Measurements from ENCODE around the gene UNC13D.

UNC13D gene

DNA sequence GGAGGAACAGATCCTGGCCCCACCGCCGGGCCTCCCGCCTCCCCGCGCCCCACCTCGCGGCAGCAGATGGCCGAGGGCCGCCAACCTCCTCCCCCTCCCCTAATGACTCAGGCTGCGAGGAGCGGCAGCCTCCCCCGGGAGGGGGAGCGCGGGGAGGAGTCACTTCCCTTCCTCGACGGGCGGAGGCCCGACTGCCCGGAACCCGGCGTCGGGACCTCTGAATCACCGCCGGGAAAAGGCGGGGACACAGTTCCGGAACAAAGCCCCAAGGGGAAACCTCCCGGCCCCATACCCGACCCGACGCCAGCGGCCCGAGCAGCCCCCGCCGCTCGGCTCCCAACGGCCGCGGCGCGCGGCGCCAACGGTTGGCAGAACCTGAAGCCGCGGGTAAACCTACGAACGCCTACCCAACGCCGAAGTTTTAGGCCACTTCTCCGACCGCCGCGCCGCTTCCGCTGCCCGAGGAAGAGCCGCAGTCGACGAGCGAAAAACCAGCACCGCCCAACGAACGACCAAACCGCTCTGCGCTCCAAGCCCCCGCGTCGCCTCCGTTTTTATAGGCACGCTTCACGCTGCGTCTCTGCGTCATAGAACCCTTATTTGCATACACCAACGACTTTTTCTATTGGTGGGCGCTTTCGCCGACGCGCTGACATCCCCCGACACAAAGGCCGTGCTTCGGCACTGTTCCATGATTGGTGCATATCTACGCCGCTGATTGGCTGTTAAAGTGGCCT is 64.8 kb downstream of the UNC13D start (continued):
- TF ChIP-seq HOXD13 (CRISPR knock-in tag; IDR thresholded peaks at IDR 0.05; ENCODE audit: borderline replicate concordance) (no peak), KLF16 (tag by site-specific recombination; IDR thresholded peaks at IDR 0.05) (peak; percentile 77), ZBTB8A (tag by site-specific recombination; IDR thresholded peaks at IDR 0.05) (peak; percentile 27; the same call in 1 of the 2 replicates), BCL6B (tag by site-specific recombination; IDR thresholded peaks at IDR 0.05) (no peak), ZNF23 (tag by site-specific recombination; IDR thresholded peaks at IDR 0.05; ENCODE audit: borderline replicate concordance) (no peak), KLF10 (tag by site-specific recombination; IDR thresholded peaks at IDR 0.05) (peak; percentile 70; the same call in 1 of the 2 replicates), OVOL3 (tag by site-specific recombination; IDR thresholded peaks at IDR 0.05) (peak; percentile 68), ZNF660 (tag by site-specific recombination; IDR thresholded peaks at IDR 0.05) (peak; percentile 96), ZNF658 (tag by site-specific recombination; IDR thresholded peaks at IDR 0.05) (no peak), GFI1B (tag by site-specific recombination; IDR thresholded peaks at IDR 0.05) (no peak), INSM2 (tag by site-specific recombination; IDR thresholded peaks at IDR 0.05) (peak; percentile 78), ZNF169 (tag by site-specific recombination; IDR thresholded peaks at IDR 0.05) (no peak), ZNF391 (tag by site-specific recombination; IDR thresholded peaks at IDR 0.05; ENCODE audit: borderline replicate concordance, low read depth) (peak; percentile 94), ZNF16 (tag by site-specific recombination; IDR thresholded peaks at IDR 0.05; ENCODE audit: low read depth) (0 out of 2 replicates have a peak, but pooled peaks have one; percentile 25), ZNF530 (tag by site-specific recombination; IDR thresholded peaks at IDR 0.05; ENCODE audit: low read depth) (no peak), ZNF707 (tag by site-specific recombination; IDR thresholded peaks at IDR 0.05) (no peak), ZBTB48 (tag by site-specific recombination; IDR thresholded peaks at IDR 0.05) (no peak), EGR2 (tag by site-specific recombination; IDR thresholded peaks at IDR 0.05; ENCODE audit: low read depth) (peak; percentile 82), ZNF624 (tag by site-specific recombination; IDR thresholded peaks at IDR 0.05) (no peak; the same call in 1 of the 2 replicates), ZNF184 (tag by site-specific recombination; IDR thresholded peaks at IDR 0.05) (peak; percentile 86), GLIS2 (tag by site-specific recombination; IDR thresholded peaks at IDR 0.05) (0 out of 2 replicates have a peak, but pooled peaks have one; percentile 59), KLF8 (tag by site-specific recombination; IDR thresholded peaks at IDR 0.05) (peak; percentile 63), ZNF2 (tag by site-specific recombination; IDR thresholded peaks at IDR 0.05) (peak; percentile 92)
- TF ChIP-seq, protein P1, sequence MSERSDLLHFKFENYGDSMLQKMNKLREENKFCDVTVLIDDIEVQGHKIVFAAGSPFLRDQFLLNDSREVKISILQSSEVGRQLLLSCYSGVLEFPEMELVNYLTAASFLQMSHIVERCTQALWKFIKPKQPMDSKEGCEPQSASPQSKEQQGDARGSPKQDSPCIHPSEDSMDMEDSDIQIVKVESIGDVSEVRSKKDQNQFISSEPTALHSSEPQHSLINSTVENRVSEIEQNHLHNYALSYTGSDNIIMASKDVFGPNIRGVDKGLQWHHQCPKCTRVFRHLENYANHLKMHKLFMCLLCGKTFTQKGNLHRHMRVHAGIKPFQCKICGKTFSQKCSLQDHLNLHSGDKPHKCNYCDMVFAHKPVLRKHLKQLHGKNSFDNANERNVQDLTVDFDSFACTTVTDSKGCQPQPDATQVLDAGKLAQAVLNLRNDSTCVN (tag by site-specific recombination; optimal IDR thresholded peaks at IDR 0.05), result peak; percentile 52
- TF ChIP-seq, protein P2, sequence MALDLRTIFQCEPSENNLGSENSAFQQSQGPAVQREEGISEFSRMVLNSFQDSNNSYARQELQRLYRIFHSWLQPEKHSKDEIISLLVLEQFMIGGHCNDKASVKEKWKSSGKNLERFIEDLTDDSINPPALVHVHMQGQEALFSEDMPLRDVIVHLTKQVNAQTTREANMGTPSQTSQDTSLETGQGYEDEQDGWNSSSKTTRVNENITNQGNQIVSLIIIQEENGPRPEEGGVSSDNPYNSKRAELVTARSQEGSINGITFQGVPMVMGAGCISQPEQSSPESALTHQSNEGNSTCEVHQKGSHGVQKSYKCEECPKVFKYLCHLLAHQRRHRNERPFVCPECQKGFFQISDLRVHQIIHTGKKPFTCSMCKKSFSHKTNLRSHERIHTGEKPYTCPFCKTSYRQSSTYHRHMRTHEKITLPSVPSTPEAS (tag by site-specific recombination; IDR thresholded peaks at IDR 0.05), result no peak
- TF ChIP-seq, protein P3, sequence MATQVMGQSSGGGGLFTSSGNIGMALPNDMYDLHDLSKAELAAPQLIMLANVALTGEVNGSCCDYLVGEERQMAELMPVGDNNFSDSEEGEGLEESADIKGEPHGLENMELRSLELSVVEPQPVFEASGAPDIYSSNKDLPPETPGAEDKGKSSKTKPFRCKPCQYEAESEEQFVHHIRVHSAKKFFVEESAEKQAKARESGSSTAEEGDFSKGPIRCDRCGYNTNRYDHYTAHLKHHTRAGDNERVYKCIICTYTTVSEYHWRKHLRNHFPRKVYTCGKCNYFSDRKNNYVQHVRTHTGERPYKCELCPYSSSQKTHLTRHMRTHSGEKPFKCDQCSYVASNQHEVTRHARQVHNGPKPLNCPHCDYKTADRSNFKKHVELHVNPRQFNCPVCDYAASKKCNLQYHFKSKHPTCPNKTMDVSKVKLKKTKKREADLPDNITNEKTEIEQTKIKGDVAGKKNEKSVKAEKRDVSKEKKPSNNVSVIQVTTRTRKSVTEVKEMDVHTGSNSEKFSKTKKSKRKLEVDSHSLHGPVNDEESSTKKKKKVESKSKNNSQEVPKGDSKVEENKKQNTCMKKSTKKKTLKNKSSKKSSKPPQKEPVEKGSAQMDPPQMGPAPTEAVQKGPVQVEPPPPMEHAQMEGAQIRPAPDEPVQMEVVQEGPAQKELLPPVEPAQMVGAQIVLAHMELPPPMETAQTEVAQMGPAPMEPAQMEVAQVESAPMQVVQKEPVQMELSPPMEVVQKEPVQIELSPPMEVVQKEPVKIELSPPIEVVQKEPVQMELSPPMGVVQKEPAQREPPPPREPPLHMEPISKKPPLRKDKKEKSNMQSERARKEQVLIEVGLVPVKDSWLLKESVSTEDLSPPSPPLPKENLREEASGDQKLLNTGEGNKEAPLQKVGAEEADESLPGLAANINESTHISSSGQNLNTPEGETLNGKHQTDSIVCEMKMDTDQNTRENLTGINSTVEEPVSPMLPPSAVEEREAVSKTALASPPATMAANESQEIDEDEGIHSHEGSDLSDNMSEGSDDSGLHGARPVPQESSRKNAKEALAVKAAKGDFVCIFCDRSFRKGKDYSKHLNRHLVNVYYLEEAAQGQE (tag by site-specific recombination; IDR thresholded peaks at IDR 0.05), result peak; percentile 58

All from HEK293 (cell line).